Right lobe of liver (tissue), 5 donors: Measurements from ENCODE around the gene PCNT. TPM values are rescaled to one million over a fixed set of nuclear protein-coding genes. Genes with fewer than 3 reads are reported as not detected.

Experiments used
- total RNA-seq, 6 experiments: library from RNA; depleted of rRNA in 2 of 6; stranded (reverse); fragments of >200 nt in 2 of 6; fragmentation: NEBNext Ultra II Directional in 3 of 6; extraction: Animal tissue kit (Norgen Biotek cat#: 25700) in 3 of 6; gene quantifications; one replicate each; pipeline versions ENCODE4 v1.1.0 to v1.2.4, GENCODE V29; 2016 to 2023
- donor health status: DM: no; HTN: no; CAD: no.
- donor health status: DM: no; HTN: no; CAD: no.
- donor health status: DM: no; HTN: yes; CAD: no.
- donor health status: DM: no; HTN: yes; CAD: no.

The PCNT gene
- total RNA-seq, 6 experiments from 2014 or later = 9.9 to 18.2 (median 14.1) TPM

Other genes starting within 250 kb of the PCNT start
- gene COL6A2, start 226.0 kb upstream of the PCNT start, total RNA-seq = 10 to 100 TPM; 17.3 to 81.7 (median 38.4) TPM
- gene FTCD, start 168.6 kb upstream of the PCNT start, total RNA-seq = 100 to 1,000 TPM; 141 to 668 (median 417) TPM
- 1 to 10 TPM in 1 of 6 experiments, under 1 TPM in 3, not detected in 2; 0.31 to 1.7 (median 0.51) TPM for gene SPATC1L, start 139.7 kb upstream of the PCNT start, total RNA-seq
- 100 to 1,000 TPM in 1 of 6 experiments, 10 to 100 TPM in 5; 37.0 to 103 (median 59.6) TPM for gene LSS, start 95.4 kb upstream of the PCNT start, total RNA-seq
- gene MCM3AP, start 38.5 kb upstream of the PCNT start, total RNA-seq = 10 to 100 TPM; 34.4 to 44.6 (median 40.7) TPM
- gene YBEY, start 37.8 kb upstream of the PCNT start, total RNA-seq = 10 to 100 TPM in 2 of 6 experiments, 1 to 10 TPM in 4; 6.3 to 16.0 (median 7.3) TPM
- gene C21orf58, start 286 bp upstream of the PCNT start, total RNA-seq = 1 to 10 TPM in 5 of 6 experiments, under 1 TPM in 1; 1.00 to 2.4 (median 1.4) TPM
- 10 to 100 TPM; 12.3 to 14.4 (median 13.1) TPM for gene DIP2A, start 134.7 kb downstream of the PCNT start, total RNA-seq